Adipose tissue (tissue), 3 donors: Measurements from ENCODE around the gene OPA1. TPM values are rescaled to one million over a fixed set of nuclear protein-coding genes. Genes with fewer than 3 reads are reported as not detected.

Source experiments
- H3K27ac ChIP-seq: one replicate; pipeline ENCODE4 v1.5.1; 2013; ENCODE audit warnings: low read depth, low read length
- WGBS, 3 donors: extraction: QIAGEN DNeasy Blood & Tissue Kit; methylation state at CpG; one replicate each; pipeline ENCODE4 v1.1.7; 2013; 5-methylcytosine and 5-hydroxymethylcytosine counted together
- polyA plus RNA-seq, 3 donors: library from polyadenylated mRNA; stranded (reverse); fragments of 200-250 nt; gene quantifications; one replicate each; pipeline ENCODE4 v1.2.3, GENCODE V29; 2013
- donor health status: healthy with polysubstance abuse.
- donor health status: Bipolar disorder and iron deficiency.
- donor health status: healthy.

OPA1 gene
- polyA plus RNA-seq, 3 donors, result 10.5 to 19.1 (median 17.8) TPM

- 95 to 97% (median 96%) methylated on average over 5 of the region's 5 CpGs for WGBS, 3 donors
These were observed 84.7 kb downstream of the OPA1 start for GRCh38 chr3:193677734-193678133.

GRCh38 chr3:193680220-193680619 lies 87.2 kb downstream of the OPA1 start:
- no peak overlapping the region for H3K27ac ChIP-seq
- 54 to 74% (median 57%) methylated on average over 2 of the region's 2 CpGs for WGBS, 3 donors

More at GRCh38 chr3:193677734-193678133, 84.7 kb downstream of the OPA1 start:
- no peak overlapping the region for H3K27ac ChIP-seq

- WGBS, 3 donors, result 59 to 87% (median 86%) methylated on average over 1 of the region's 1 CpG
- H3K27ac ChIP-seq, result no peak overlapping the region
These were observed 88.6 kb downstream of the OPA1 start for GRCh38 chr3:193681631-193682030.

GRCh38 chr3:193686665-193687483 lies 93.9 kb downstream of the OPA1 start:
- no peak overlapping the region for H3K27ac ChIP-seq
- 76 to 90% (median 77%) methylated on average over 4 of the region's 4 CpGs for WGBS, 3 donors

- no peak overlapping the region for H3K27ac ChIP-seq
- WGBS, 3 donors, result 84 to 93% (median 92%) methylated on average over 9 of the region's 9 CpGs
These were observed 96.1 kb downstream of the OPA1 start for GRCh38 chr3:193688834-193689714.

- no peak overlapping the region for H3K27ac ChIP-seq
- 52 to 73% (median 65%) methylated on average over 5 of the region's 5 CpGs for WGBS, 3 donors
These were observed 100.8 kb downstream of the OPA1 start for GRCh38 chr3:193693774-193694173.

- H3K27ac ChIP-seq, result no peak overlapping the region
- 80 to 95% (median 86%) methylated on average over 8 of the region's 8 CpGs for WGBS, 3 donors
These were observed 109.1 kb downstream of the OPA1 start for GRCh38 chr3:193701953-193702635.

- whole genome bisulfite sequencing, 3 donors, result 61 to 78% (median 65%) methylated on average over 3 of the region's 3 CpGs
- H3K27ac ChIP-seq, result no peak overlapping the region
These were observed 110.0 kb downstream of the OPA1 start for GRCh38 chr3:193702967-193703366.

GRCh38 chr3:193704431-193704830 lies 111.4 kb downstream of the OPA1 start:
- no peak overlapping the region for H3K27ac ChIP-seq
- WGBS, 3 donors, result 66 to 73% (median 73%) methylated on average over 5 of the region's 5 CpGs

- 83 to 88% (median 87%) methylated on average over 3 of the region's 3 CpGs for WGBS, 3 donors
These were observed 115.3 kb downstream of the OPA1 start for GRCh38 chr3:193708270-193708669.

GRCh38 chr3:193710286-193711165 lies 117.5 kb downstream of the OPA1 start:
- WGBS, 3 donors, result 73 to 91% (median 90%) methylated on average over 18 of the region's 18 CpGs
- H3K27ac ChIP-seq, result no peak overlapping the region

More at GRCh38 chr3:193708270-193708669, 115.3 kb downstream of the OPA1 start:
- H3K27ac ChIP-seq, result no peak overlapping the region

- no peak overlapping the region for H3K27ac ChIP-seq
- WGBS, 3 donors, result 85 to 90% (median 88%) methylated on average over 8 of the region's 8 CpGs
These were observed 118.1 kb downstream of the OPA1 start for GRCh38 chr3:193711166-193711485.

GRCh38 chr3:193711523-193711963 lies 118.5 kb downstream of the OPA1 start:
- H3K27ac ChIP-seq, result no peak overlapping the region
- WGBS, 3 donors, result 70 to 81% (median 73%) methylated on average over 9 of the region's 9 CpGs

- no peak overlapping the region for H3K27ac ChIP-seq
- WGBS, 3 donors, result 78 to 90% (median 89%) methylated on average over 19 of the region's 19 CpGs
These were observed 119.1 kb downstream of the OPA1 start for GRCh38 chr3:193711964-193712598.

GRCh38 chr3:193712938-193713337 lies 119.9 kb downstream of the OPA1 start:
- no peak overlapping the region for H3K27ac ChIP-seq
- 93 to 97% (median 94%) methylated on average over 5 of the region's 5 CpGs for WGBS, 3 donors

GRCh38 chr3:193714523-193715137 lies 121.6 kb downstream of the OPA1 start:
- no peak overlapping the region for H3K27ac ChIP-seq
- 77 to 79% (median 77%) methylated on average over 4 of the region's 4 CpGs for WGBS, 3 donors

GRCh38 chr3:193716150-193716549 lies 123.1 kb downstream of the OPA1 start:
- H3K27ac ChIP-seq, result no peak overlapping the region
- 37 to 89% (median 57%) methylated on average over 4 of the region's 4 CpGs for WGBS, 3 donors
